ES-I3 (cell line): Measurements from ENCODE around the gene ASTN2.

Experiments used
- H3K36me3 ChIP-seq: 2 replicates; pipeline ENCODE4 v1.6.1; 2013; ENCODE audit warnings: mild to moderate bottlenecking, low read length, control low read depth, moderate library complexity; ENCODE audit not compliant: insufficient read depth
- H3K4me1 ChIP-seq: 2 replicates; pipeline ENCODE4 v1.6.1; 2013; ENCODE audit warnings: mild to moderate bottlenecking, control low read depth, low read length; ENCODE audit not compliant: insufficient read depth
- H3K9ac ChIP-seq: 2 replicates; pipeline ENCODE4 v1.6.1; 2013; ENCODE audit warnings: low read depth, mild to moderate bottlenecking, low read length, moderate library complexity
- H3K9me3 ChIP-seq: 2 replicates; pipeline ENCODE4 v1.6.1; 2013; ENCODE audit warnings: mild to moderate bottlenecking, low read length, moderate library complexity; ENCODE audit not compliant: control insufficient read depth, insufficient read depth

Gene ASTN2

GRCh38 chr9:117249799-117250198 is 165.1 kb downstream of the ASTN2 start:
- Histone ChIP-seq H3K9me3 (no peaks in the 10 kb centered on the region), H3K4me1 (no peaks in the 10 kb centered on the region), H3K36me3 (no peaks in the 10 kb centered on the region), H3K9ac (no peak overlapping the region)

- Histone ChIP-seq H3K36me3 (no peaks in the 10 kb centered on the region), H3K9ac (no peak overlapping the region), H3K9me3 (no peaks in the 10 kb centered on the region), H3K4me1 (no peaks in the 10 kb centered on the region)
Observed at GRCh38 chr9:117247266-117247665, 167.6 kb downstream of the ASTN2 start.

- no peak overlapping the region for H3K9ac ChIP-seq
- no peaks in the 10 kb centered on the region for H3K9me3 ChIP-seq
- no peaks in the 10 kb centered on the region for H3K36me3 ChIP-seq
- H3K4me1 ChIP-seq, result no peaks in the 10 kb centered on the region
Observed at GRCh38 chr9:117245175-117245829, 169.6 kb downstream of the ASTN2 start.

DNA sequence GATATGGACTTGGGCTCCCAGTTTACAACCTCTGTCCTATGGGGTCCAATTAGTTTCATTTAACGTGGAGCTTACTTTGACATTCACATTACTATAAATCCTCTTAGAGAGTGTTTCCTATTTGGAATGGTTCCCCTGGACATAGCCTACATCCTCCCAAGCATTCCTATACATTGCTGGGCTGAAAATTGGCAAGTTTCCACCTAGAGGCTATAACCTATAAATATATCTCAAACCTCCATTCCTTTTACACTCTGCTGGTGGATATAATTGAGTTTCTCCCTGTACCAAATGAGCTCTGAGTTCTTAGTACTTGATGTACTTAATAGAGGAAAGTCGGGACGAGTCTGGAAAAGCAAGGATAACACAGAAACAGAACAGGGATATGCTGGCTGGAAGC is 172.8 kb downstream of the ASTN2 start:
- H3K9ac ChIP-seq, result no peak overlapping the region
- no peaks in the 10 kb centered on the region for H3K9me3 ChIP-seq
- H3K36me3 ChIP-seq, result no peaks in the 10 kb centered on the region
- H3K4me1 ChIP-seq, result no peaks in the 10 kb centered on the region

DNA sequence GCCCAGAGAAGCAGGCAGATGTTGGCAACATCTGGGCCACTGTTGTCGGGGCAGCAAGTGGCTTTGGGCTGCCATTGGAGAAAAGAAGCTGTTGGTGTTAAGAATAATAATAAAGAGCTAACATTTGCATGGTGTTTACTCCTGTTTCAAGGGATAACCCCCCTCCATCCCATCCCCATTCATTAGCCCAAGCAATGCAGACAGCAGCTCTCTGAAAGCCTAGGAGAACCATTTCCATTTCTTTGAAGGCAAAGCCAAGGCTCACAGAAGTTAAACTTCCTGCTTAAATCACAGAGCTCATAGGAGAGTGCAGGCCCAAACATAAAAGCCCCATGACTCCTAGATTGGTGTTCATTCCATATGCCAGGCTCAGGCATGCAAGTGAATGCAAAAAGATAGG is 175.4 kb downstream of the ASTN2 start:
- Histone ChIP-seq H3K4me1 (no peaks in the 10 kb centered on the region), H3K9ac (no peak overlapping the region), H3K9me3 (no peaks in the 10 kb centered on the region), H3K36me3 (no peaks in the 10 kb centered on the region)

DNA sequence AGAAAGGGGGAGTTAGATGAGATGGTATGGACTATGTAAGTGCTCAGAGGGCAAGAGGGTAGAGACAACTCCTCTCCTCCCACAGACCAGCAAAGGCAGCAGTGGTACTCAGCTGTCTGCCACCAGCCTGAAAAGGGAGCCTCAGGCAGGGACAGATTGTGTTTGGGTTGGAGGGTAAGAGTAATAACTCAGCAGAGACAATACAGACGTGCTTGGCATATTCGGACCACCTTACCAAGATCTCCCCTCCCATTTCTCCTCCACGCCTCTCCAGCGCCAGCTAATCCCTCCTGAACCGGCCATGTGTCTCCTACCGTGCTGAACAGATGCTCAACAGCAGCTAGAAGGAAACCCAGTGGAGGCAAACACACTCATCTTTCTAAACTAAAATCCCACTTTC is 180.8 kb downstream of the ASTN2 start:
- Histone ChIP-seq H3K36me3 (no peaks in the 10 kb centered on the region), H3K9ac (no peak overlapping the region), H3K4me1 (no peaks in the 10 kb centered on the region), H3K9me3 (no peaks in the 10 kb centered on the region)

- Histone ChIP-seq H3K4me1 (no peaks in the 10 kb centered on the region), H3K9ac (no peak overlapping the region)
Observed at GRCh38 chr9:117233016-117233415, 181.8 kb downstream of the ASTN2 start.

DNA sequence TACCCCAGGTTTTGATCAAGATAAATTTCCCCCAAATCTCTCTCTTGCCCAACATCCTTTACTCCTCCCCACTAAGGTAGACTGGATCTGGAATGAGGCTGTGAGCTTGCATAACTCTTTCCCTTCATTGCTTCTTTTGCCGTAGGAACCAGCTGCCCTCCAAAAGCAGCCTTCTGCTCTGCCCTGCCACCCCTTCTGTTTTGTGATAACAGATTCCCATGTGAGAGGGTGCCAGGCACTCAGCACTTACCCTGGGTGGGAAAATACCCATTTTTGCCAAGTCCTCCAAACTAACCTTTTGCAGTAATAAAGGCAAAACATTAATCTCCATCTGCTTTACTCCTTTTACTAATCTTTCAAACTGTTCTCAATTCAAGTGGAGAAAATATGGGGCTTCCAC is 182.6 kb downstream of the ASTN2 start:
- Histone ChIP-seq H3K36me3 (no peaks in the 10 kb centered on the region), H3K4me1 (no peaks in the 10 kb centered on the region), H3K9ac (no peak overlapping the region), H3K9me3 (no peaks in the 10 kb centered on the region)

More at GRCh38 chr9:117233016-117233415, 181.8 kb downstream of the ASTN2 start:
- Histone ChIP-seq H3K36me3 (no peaks in the 10 kb centered on the region), H3K9me3 (no peaks in the 10 kb centered on the region)

DNA sequence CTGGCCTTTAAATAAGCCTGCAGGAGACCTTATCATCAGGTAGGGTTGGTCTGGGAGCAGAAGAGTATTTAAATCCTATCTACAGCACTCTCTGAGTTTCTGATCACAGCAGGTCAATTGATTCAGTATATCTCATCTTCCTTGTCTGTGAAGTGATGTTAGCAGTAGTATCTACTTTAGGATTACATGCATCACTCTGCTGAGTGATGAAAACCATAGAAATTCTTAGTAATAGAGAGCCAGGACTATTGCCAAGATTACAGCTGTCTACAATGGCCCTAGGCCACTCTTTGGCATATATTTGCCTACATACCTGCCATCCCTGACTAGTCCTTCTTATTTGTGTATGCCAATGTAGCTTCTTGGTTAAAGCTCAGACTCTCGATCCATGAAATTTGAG is 183.8 kb downstream of the ASTN2 start:
- H3K9me3 ChIP-seq, result no peaks in the 10 kb centered on the region
- H3K4me1 ChIP-seq, result no peaks in the 10 kb centered on the region
- H3K36me3 ChIP-seq, result no peaks in the 10 kb centered on the region
- H3K9ac ChIP-seq, result no peak overlapping the region

GRCh38 chr9:117224695-117225094 is 190.2 kb downstream of the ASTN2 start:
- no peak overlapping the region for H3K9ac ChIP-seq
- peaks cover 3% of the 10 kb centered on the region; the same call in 1 of the 2 replicates for H3K4me1 ChIP-seq
- no peaks in the 10 kb centered on the region for H3K9me3 ChIP-seq
- H3K36me3 ChIP-seq, result no peaks in the 10 kb centered on the region

DNA sequence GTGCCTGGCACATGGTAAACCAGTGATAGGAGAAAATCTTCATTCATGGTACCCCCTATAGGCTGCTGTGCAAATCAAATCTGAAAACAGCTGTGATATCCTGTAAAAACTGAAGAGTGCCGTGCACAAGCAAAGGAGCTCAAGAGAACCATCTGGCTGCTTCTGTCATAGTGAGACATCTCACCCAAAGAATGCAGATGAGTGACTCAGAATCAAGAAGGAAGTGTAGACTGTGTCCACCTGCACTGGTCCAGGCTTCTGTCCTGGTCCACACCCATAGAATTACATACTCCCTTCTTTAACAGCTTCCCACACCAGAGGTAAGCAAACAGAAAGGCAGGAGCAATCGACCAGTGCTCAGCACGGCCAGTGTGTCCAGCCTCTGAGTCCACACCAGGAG is 195.9 kb downstream of the ASTN2 start:
- Histone ChIP-seq H3K4me1 (no peaks in the 10 kb centered on the region), H3K36me3 (no peaks in the 10 kb centered on the region), H3K9ac (no peak overlapping the region), H3K9me3 (no peaks in the 10 kb centered on the region)

GRCh38 chr9:117214416-117214815 is 200.4 kb downstream of the ASTN2 start:
- Histone ChIP-seq H3K9me3 (no peaks in the 10 kb centered on the region), H3K9ac (no peak overlapping the region), H3K36me3 (no peaks in the 10 kb centered on the region), H3K4me1 (no peaks in the 10 kb centered on the region)

DNA sequence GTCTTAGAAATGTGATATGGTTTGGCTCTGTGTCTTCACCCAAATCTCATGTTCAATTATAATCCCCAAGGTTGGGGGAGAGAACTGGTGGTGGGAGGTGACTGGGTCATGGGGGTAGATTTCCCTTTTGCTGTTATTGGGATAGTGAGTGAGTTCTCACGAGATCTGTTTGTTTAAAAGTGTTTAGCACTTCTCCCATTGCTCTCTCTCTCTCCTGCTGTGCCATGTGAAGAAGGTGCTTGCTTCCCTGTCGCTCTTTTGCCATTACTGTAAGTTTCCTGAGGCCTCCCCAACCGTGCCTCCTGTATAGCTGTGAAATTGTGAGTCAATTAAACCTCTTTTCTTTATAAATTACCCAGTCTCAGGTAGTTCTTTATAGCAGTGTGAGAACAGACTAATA is 203.6 kb downstream of the ASTN2 start:
- H3K36me3 ChIP-seq, result no peaks in the 10 kb centered on the region
- H3K9me3 ChIP-seq, result no peaks in the 10 kb centered on the region; the same call in 1 of the 2 replicates
- H3K9ac ChIP-seq, result no peak overlapping the region
- H3K4me1 ChIP-seq, result no peaks in the 10 kb centered on the region

GRCh38 chr9:117205806-117206205 is 209.1 kb downstream of the ASTN2 start:
- H3K4me1 ChIP-seq, result no peaks in the 10 kb centered on the region; the same call in 1 of the 2 replicates
- no peaks in the 10 kb centered on the region for H3K36me3 ChIP-seq
- no peaks in the 10 kb centered on the region; the same call in 1 of the 2 replicates for H3K9me3 ChIP-seq
- no peak overlapping the region for H3K9ac ChIP-seq

GRCh38 chr9:117204971-117205370 is 209.9 kb downstream of the ASTN2 start:
- no peaks in the 10 kb centered on the region; the same call in 1 of the 2 replicates for H3K9me3 ChIP-seq
- no peaks in the 10 kb centered on the region; the same call in 1 of the 2 replicates for H3K4me1 ChIP-seq
- no peaks in the 10 kb centered on the region for H3K36me3 ChIP-seq
- H3K9ac ChIP-seq, result no peak overlapping the region
